MM.1S (cell line): Measurements from ENCODE around the gene NGEF.

Experiments used
- DNase-seq: peaks from one replicate; pipeline ENCODE4 v3.0.0-alpha.2; 2015
- H2AFZ ChIP-seq: fragments of 300-600 bp; sonication (generic); 2 replicates; pipeline ENCODE4 v1.6.0; 2016; ENCODE audit warnings: antibody characterized with exemption, low read length
- H3F3A ChIP-seq: fragments of 300-600 bp; sonication (generic); 2 replicates; pipeline ENCODE4 v1.6.1; 2016; ENCODE audit warnings: mild to moderate bottlenecking, antibody characterized with exemption, low read length, moderate library complexity, mixed read lengths; ENCODE audit not compliant: insufficient read depth
- H3K27ac ChIP-seq: fragments of 300-600 bp; sonication (generic); 2 replicates; pipeline ENCODE4 v1.5.1; 2016; ENCODE audit warnings: mild to moderate bottlenecking, low read length
- H3K27me3 ChIP-seq: fragments of 300-600 bp; sonication (generic); replicated peaks from 2 replicates; pipeline ENCODE4 v1.6.0; 2016; ENCODE audit warnings: low read length; ENCODE audit not compliant: insufficient read depth
- H3K36me3 ChIP-seq: fragments of 300-600 bp; sonication (generic); replicated peaks from 2 replicates; pipeline ENCODE4 v1.6.1; 2016; ENCODE audit warnings: mild to moderate bottlenecking, low read length, mixed read lengths; ENCODE audit not compliant: insufficient read depth
- H3K4me1 ChIP-seq: fragments of 300-600 bp; sonication (generic); 2 replicates; pipeline ENCODE4 v1.6.1; 2016; ENCODE audit warnings: low read length, mixed read lengths
- H3K4me2 ChIP-seq: fragments of 300-600 bp; sonication (generic); 2 replicates; pipeline ENCODE4 v1.6.0; 2016; ENCODE audit warnings: low read depth, low read length
- H3K4me3 ChIP-seq: fragments of 300-600 bp; sonication (generic); 2 replicates; pipeline ENCODE4 v1.5.1; 2016; ENCODE audit warnings: low read length, mixed read lengths
- H3K79me2 ChIP-seq: fragments of 300-600 bp; sonication (generic); 2 replicates; pipeline ENCODE4 v1.6.1; 2016; ENCODE audit warnings: mixed run types, low read length, mixed read lengths
- H3K9ac ChIP-seq: fragments of 300-600 bp; sonication (generic); 2 replicates; pipeline ENCODE4 v1.6.1; 2016; ENCODE audit warnings: low read length, mixed read lengths
- H3K9me2 ChIP-seq: fragments of 300-600 bp; sonication (generic); replicated peaks from 2 replicates; pipeline ENCODE4 v1.6.1; 2016; ENCODE audit warnings: mild to moderate bottlenecking, low read length, mixed read lengths; ENCODE audit not compliant: insufficient read depth
- H3K9me3 ChIP-seq: fragments of 300-600 bp; sonication (generic); replicated peaks from 2 replicates; pipeline ENCODE4 v1.6.1; 2016; ENCODE audit warnings: mild to moderate bottlenecking, low read length, mixed read lengths; ENCODE audit not compliant: insufficient read depth
- H4K20me1 ChIP-seq: fragments of 300-600 bp; sonication (generic); 2 replicates; pipeline ENCODE4 v1.6.1; 2016; ENCODE audit warnings: mild to moderate bottlenecking, low read length, moderate library complexity, mixed read lengths; ENCODE audit not compliant: insufficient read depth
- CTCF ChIP-seq: fragments of 300-600 bp; sonication (generic); IDR thresholded peaks from 2 replicates; pipeline ENCODE4 v1.5.1; 2016; ENCODE audit warnings: antibody characterized with exemption, low read length, mixed read lengths
- EZH2 ChIP-seq: fragments of 300-600 bp; sonication (generic); optimal IDR thresholded peaks from 2 replicates; pipeline ENCODE3; 2017; ENCODE audit warnings: low read depth, mild to moderate bottlenecking, antibody characterized with exemption, low read length, mixed read lengths
- EZH2phosphoT487 ChIP-seq: fragments of 300-600 bp; sonication (generic); IDR thresholded peaks from 2 replicates; pipeline ENCODE4 v1.6.1; 2018; ENCODE audit warnings: antibody characterized with exemption, low read length

NGEF gene

GRCh38 chr2:232976666-232977437, 36.2 kb downstream of the NGEF start:
- Histone ChIP-seq H3K36me3 (no peaks in the 10 kb centered on the region), H3K9ac (no peak overlapping the region), H2AFZ (no peak overlapping the region), H3K9me3 (no peaks in the 10 kb centered on the region), H3K4me2 (no peak overlapping the region), H3F3A (no peaks in the 10 kb centered on the region), H3K9me2 (no peaks in the 10 kb centered on the region), H3K4me3 (no peak overlapping the region), H3K27ac (no peak overlapping the region), H3K79me2 (no peaks in the 10 kb centered on the region), H4K20me1 (no peaks in the 10 kb centered on the region), H3K4me1 (no peaks in the 10 kb centered on the region), H3K27me3 (no peaks in the 10 kb centered on the region)
- DNase-seq, result no peak
- TF ChIP-seq EZH2phosphoT487 (no peak), CTCF (no peak), EZH2 (no peak)

GRCh38 chr2:232976176-232976575, 36.9 kb downstream of the NGEF start:
- no peaks in the 10 kb centered on the region for H3F3A ChIP-seq
- no peaks in the 10 kb centered on the region for H3K27me3 ChIP-seq
- no peaks in the 10 kb centered on the region for H3K36me3 ChIP-seq
- TF ChIP-seq EZH2phosphoT487 (no peak), CTCF (no peak), EZH2 (no peak)
- H3K27ac ChIP-seq, result no peak overlapping the region
- no peak overlapping the region for H3K9ac ChIP-seq
- H3K4me2 ChIP-seq, result no peak overlapping the region
- no peaks in the 10 kb centered on the region for H3K4me1 ChIP-seq
- H2AFZ ChIP-seq, result no peak overlapping the region
- no peaks in the 10 kb centered on the region for H3K9me3 ChIP-seq
- no peaks in the 10 kb centered on the region for H4K20me1 ChIP-seq
- H3K9me2 ChIP-seq, result no peaks in the 10 kb centered on the region
- H3K4me3 ChIP-seq, result no peak overlapping the region
- DNase-seq, result no peak
- no peaks in the 10 kb centered on the region for H3K79me2 ChIP-seq

GRCh38 chr2:232974396-232974795, 38.7 kb downstream of the NGEF start:
- H4K20me1 ChIP-seq, result no peaks in the 10 kb centered on the region
- no peaks in the 10 kb centered on the region for H3K9me2 ChIP-seq
- H3K9ac ChIP-seq, result no peak overlapping the region
- H3K27me3 ChIP-seq, result no peaks in the 10 kb centered on the region
- no peak overlapping the region for H3K27ac ChIP-seq
- no peak for DNase-seq
- H3K4me3 ChIP-seq, result no peak overlapping the region
- no peaks in the 10 kb centered on the region for H3K79me2 ChIP-seq
- H3K36me3 ChIP-seq, result no peaks in the 10 kb centered on the region
- no peak overlapping the region for H2AFZ ChIP-seq
- no peaks in the 10 kb centered on the region for H3K4me1 ChIP-seq
- H3K9me3 ChIP-seq, result no peaks in the 10 kb centered on the region
- no peak for TF ChIP-seq CTCF
- no peak for TF ChIP-seq EZH2
- TF ChIP-seq EZH2phosphoT487, result no peak
- no peak overlapping the region for H3K4me2 ChIP-seq
- H3F3A ChIP-seq, result no peaks in the 10 kb centered on the region
